GM23338 (cell line): ENCODE data around the gene COG2. TPM values are rescaled to one million over a fixed set of nuclear protein-coding genes. Genes with fewer than 3 reads are reported as not detected.

Experiments used
- ATAC-seq: fragments of 200-7000 bp; cut with Tn5 transposase; 3 replicates; pipeline ENCODE4 v1.9.1; 2020
- DNase-seq: peaks from one replicate; pipeline ENCODE4 v3.0.0-alpha.2; 2015; ENCODE audit warnings: low spot score
- H2AFZ ChIP-seq: fragments of 200-600 bp; sonication (generic); 2 replicates; pipeline ENCODE4 v1.8.0; 2016; ENCODE audit warnings: antibody characterized with exemption, mild to moderate bottlenecking, moderate library complexity
- H3F3A ChIP-seq: fragments of 200-600 bp; sonication (generic); replicated peaks from 2 replicates; pipeline ENCODE4 v1.8.0; 2017; ENCODE audit warnings: antibody characterized with exemption, mixed run types, low read depth
- H3K27ac ChIP-seq: fragments of 200-600 bp; sonication (generic); 2 replicates; pipeline ENCODE4 v1.6.1; 2016; ENCODE audit warnings: low read depth
- H3K27me3 ChIP-seq: fragments of 200-600 bp; sonication (generic); 2 replicates; pipeline ENCODE4 v1.8.0; 2016; ENCODE audit warnings: mild to moderate bottlenecking, mixed run types, moderate library complexity; ENCODE audit not compliant: insufficient read depth
- H3K36me3 ChIP-seq: fragments of 200-600 bp; sonication (generic); 2 replicates; pipeline ENCODE4 v1.8.0; 2016; ENCODE audit warnings: mild to moderate bottlenecking; ENCODE audit not compliant: insufficient read depth
- H3K4me1 ChIP-seq: fragments of 200-600 bp; sonication (generic); 2 replicates; pipeline ENCODE4 v1.8.0; 2016; ENCODE audit warnings: mild to moderate bottlenecking, moderate library complexity; ENCODE audit not compliant: insufficient read depth
- H3K4me2 ChIP-seq: fragments of 200-600 bp; sonication (generic); 2 replicates; pipeline ENCODE4 v1.7.1; 2017; ENCODE audit warnings: mixed run types
- H3K4me3 ChIP-seq: fragments of 200-600 bp; sonication (generic); 2 replicates; pipeline ENCODE4 v1.6.1; 2016; ENCODE audit warnings: mixed run types
- H3K79me2 ChIP-seq: fragments of 200-600 bp; sonication (generic); replicated peaks from 2 replicates; pipeline ENCODE4 v1.8.0; 2017; ENCODE audit warnings: mild to moderate bottlenecking; ENCODE audit not compliant: insufficient read depth
- H3K9me2 ChIP-seq: fragments of 200-600 bp; sonication (generic); 2 replicates; pipeline ENCODE4 v1.8.0; 2017; ENCODE audit not compliant: insufficient read depth
- H4K20me1 ChIP-seq: fragments of 200-600 bp; sonication (generic); replicated peaks from 2 replicates; pipeline ENCODE4 v1.8.0; 2017; ENCODE audit warnings: mild to moderate bottlenecking; ENCODE audit not compliant: insufficient read depth
- H3K27ac Mint-ChIP-seq: 2 replicates; pipeline ENCODE4 v1.8.0; 2020; ENCODE audit warnings: inconsistent platforms, mild to moderate bottlenecking, moderate library complexity, mixed read lengths
- H3K27me3 Mint-ChIP-seq: 3 replicates; pipeline ENCODE4 v1.8.0; 2022; ENCODE audit warnings: low read depth, mild to moderate bottlenecking, moderate library complexity, mixed read lengths, inconsistent platforms; ENCODE audit not compliant: insufficient read depth, poor library complexity
- H3K36me3 Mint-ChIP-seq: 3 replicates; pipeline ENCODE4 v1.8.0; 2021; ENCODE audit warnings: low read depth, mild to moderate bottlenecking, inconsistent platforms, moderate library complexity, mixed read lengths
- H3K4me1 Mint-ChIP-seq: 3 replicates; pipeline ENCODE4 v1.8.0; 2020; ENCODE audit warnings: mild to moderate bottlenecking, inconsistent platforms, mixed read lengths
- H3K4me3 Mint-ChIP-seq: 3 replicates; pipeline ENCODE4 v1.8.0; 2021; ENCODE audit warnings: moderate library complexity, mild to moderate bottlenecking, inconsistent platforms, mixed read lengths
- H3K9me3 Mint-ChIP-seq: 3 replicates; pipeline ENCODE4 v1.8.0; 2020; ENCODE audit warnings: moderate library complexity, mild to moderate bottlenecking, inconsistent platforms, mixed read lengths
- CREB1 ChIP-seq: fragments of 250-450 bp; sonication (Bioruptor Pico); IDR thresholded peaks from 2 replicates; pipeline ENCODE4 v1.5.0; 2020; ENCODE audit warnings: low read depth, mild to moderate bottlenecking, moderate library complexity
- CTCF ChIP-seq, 2 experiments: fragments of 200-600 bp in 1 of 2; sonication (generic) in 1 of 2; conservative IDR thresholded peaks; 2 replicates each; pipeline versions ENCODE4 v1.5.1 to v1.6.1; 2016 to 2017; ENCODE audit warnings: antibody characterized with exemption in 2 of 2, low read depth in 2 of 2, mild to moderate bottlenecking in 2 of 2, moderate library complexity in 1 of 2
- ETS1 ChIP-seq: IDR thresholded peaks from 2 replicates; pipeline ENCODE4 v1.6.1; 2016; ENCODE audit warnings: antibody characterized with exemption
- EZH2phosphoT487 ChIP-seq: fragments of 200-600 bp; sonication (generic); IDR thresholded peaks from one replicate; pipeline ENCODE4 v1.8.1; 2018; ENCODE audit warnings: antibody characterized with exemption; ENCODE audit not compliant: unreplicated experiment
- JUNB ChIP-seq: IDR thresholded peaks from one replicate; pipeline ENCODE4 v1.6.1; 2016; ENCODE audit warnings: antibody characterized with exemption; ENCODE audit not compliant: unreplicated experiment
- NANOG ChIP-seq: IDR thresholded peaks from 2 replicates; pipeline ENCODE4 v1.6.1; 2016; ENCODE audit warnings: antibody characterized with exemption, borderline replicate concordance
- POLR2AphosphoS5 ChIP-seq: IDR thresholded peaks from 2 replicates; pipeline ENCODE4 v1.6.1; 2016; ENCODE audit warnings: antibody characterized with exemption, low read depth
- REST ChIP-seq: IDR thresholded peaks from one replicate; pipeline ENCODE4 v1.6.1; 2018; ENCODE audit warnings: antibody characterized with exemption; ENCODE audit not compliant: unreplicated experiment
- STAT1 ChIP-seq: IDR thresholded peaks from one replicate; pipeline ENCODE4 v1.6.1; 2016; ENCODE audit warnings: antibody characterized with exemption; ENCODE audit not compliant: unreplicated experiment
- ZNF114 ChIP-seq: fragments of 250-450 bp; sonication (Bioruptor Pico); IDR thresholded peaks from 2 replicates; pipeline ENCODE4 v1.5.0; 2020; ENCODE audit warnings: mild to moderate bottlenecking, moderate library complexity
- ZNF331 ChIP-seq: fragments of 250-450 bp; sonication (Bioruptor Pico); IDR thresholded peaks from 2 replicates; pipeline ENCODE4 v1.5.0; 2020; ENCODE audit warnings: low read depth, mild to moderate bottlenecking, moderate library complexity
- polyA plus RNA-seq: library from polyadenylated mRNA; unstranded; fragments of >200 nt; fragmentation: Nextera tagmentation; extraction: Ambion mirVana; gene quantifications from 2 replicates; pipeline ENCODE4 v1.2.1, GENCODE V29; 2016
- total RNA-seq: library from RNA; depleted of rRNA; stranded (reverse); fragments of >200 nt; shearing (Covaris generic); gene quantifications from 2 replicates; pipeline ENCODE4 v1.2.3, GENCODE V29; 2014

Gene COG2
- total and polyA plus RNA-seq, 2 experiments from 2014 or later, result 35.8 to 38.5 TPM

- ATAC-seq, result no peak
Observed at GRCh38 chr1:230684146-230684545, 41.9 kb downstream of the COG2 start.

GRCh38 chr1:230684998-230685397 lies 42.7 kb downstream of the COG2 start:
- no peak overlapping the region for H3K4me3 ChIP-seq
- no peak overlapping the region for H2AFZ ChIP-seq
- peaks cover 45% of the 10 kb centered on the region for H3K36me3 ChIP-seq
- no peaks in the 10 kb centered on the region for H3K4me1 Mint-ChIP-seq
- no peaks in the 10 kb centered on the region for H3K9me3 Mint-ChIP-seq
- H3F3A ChIP-seq, result no peaks in the 10 kb centered on the region
- no peak overlapping the region for H3K27ac ChIP-seq
- no peaks in the 10 kb centered on the region for H3K4me1 ChIP-seq
- H3K27ac Mint-ChIP-seq, result no peak overlapping the region
- no peaks in the 10 kb centered on the region for H3K79me2 ChIP-seq
- H3K36me3 Mint-ChIP-seq, result peaks cover 60% of the 10 kb centered on the region
- peaks cover 4% of the 10 kb centered on the region for H3K27me3 Mint-ChIP-seq
- no peak overlapping the region for H3K4me3 Mint-ChIP-seq
- ATAC-seq (no peak), DNase-seq (no peak)
- no peaks in the 10 kb centered on the region for H3K27me3 ChIP-seq
- H3K9me2 ChIP-seq, result no peaks in the 10 kb centered on the region
- no peaks in the 10 kb centered on the region; the same call in 1 of the 2 replicates for H4K20me1 ChIP-seq
- H3K4me2 ChIP-seq, result no peak overlapping the region
- no peak for TF ChIP-seq EZH2phosphoT487
- no peak for TF ChIP-seq POLR2AphosphoS5
- no peak for TF ChIP-seq NANOG
- no peak for TF ChIP-seq ZNF331
- no peak for TF ChIP-seq CREB1
- no peak for TF ChIP-seq JUNB
- no peak for TF ChIP-seq CTCF (conservative IDR thresholded peaks at IDR 0.05; ENCODE audit: low read depth in 2 of 2)
- no peak for TF ChIP-seq ZNF114 (CRISPR knock-in tag)

More at GRCh38 chr1:230684146-230684545, 41.9 kb downstream of the COG2 start:
- no peaks in the 10 kb centered on the region for H3K9me2 ChIP-seq
- Mint-ChIP-seq H3K4me1 (no peaks in the 10 kb centered on the region), H3K9me3 (no peaks in the 10 kb centered on the region), H3K27ac (no peak overlapping the region), H3K4me3 (no peak overlapping the region), H3K27me3 (no peaks in the 10 kb centered on the region), H3K36me3 (peaks cover 61% of the 10 kb centered on the region)
- no peaks in the 10 kb centered on the region for H3K27me3 ChIP-seq
- no peak overlapping the region for H2AFZ ChIP-seq
- no peaks in the 10 kb centered on the region for H3K4me1 ChIP-seq
- TF ChIP-seq ETS1, result no peak
- TF ChIP-seq REST, result no peak
- TF ChIP-seq NANOG, result no peak
- TF ChIP-seq STAT1, result no peak
- TF ChIP-seq CREB1, result no peak
- H3K4me2 ChIP-seq, result no peak overlapping the region
- no peak for DNase-seq
- H3K36me3 ChIP-seq, result peaks cover 45% of the 10 kb centered on the region
- no peak overlapping the region for H3K27ac ChIP-seq
- no peaks in the 10 kb centered on the region for H3F3A ChIP-seq
- no peaks in the 10 kb centered on the region for H3K79me2 ChIP-seq
- no peaks in the 10 kb centered on the region; the same call in 1 of the 2 replicates for H4K20me1 ChIP-seq
- H3K4me3 ChIP-seq, result no peak overlapping the region
